ENCODE results near the gene CAMTA1.

Gene CAMTA1

GRCh38 chr1:7642781-7643529 lies 857.7 kb downstream of the CAMTA1 start:
- H3K27ac ChIP-seq, result no peak overlapping the region
- ChIA-PET POLR2A (ENCODE audit: low non-redundant PET) (no interaction called here), CTCF (no interaction called here)
- TF ChIP-seq CTCF (conservative IDR thresholded peaks at IDR 0.05; ENCODE audit: low read depth), result no peak
- no peak for DNase-seq (ENCODE audit: low spot score)

GRCh38 chr1:7643530-7643929 lies 858.3 kb downstream of the CAMTA1 start:
- POLR2A ChIA-PET (ENCODE audit: low non-redundant PET), result no interaction called here
- TF ChIP-seq CTCF (conservative IDR thresholded peaks at IDR 0.05; ENCODE audit: low read depth), result no peak
- no peak for DNase-seq (ENCODE audit: low spot score)
- CTCF ChIA-PET, result interaction anchor here (0.5 kb wide), 1 partner anchor 24 kb away, joined by 4 read pairs; no protein-coding TSS in a partner anchor
- H3K27ac ChIP-seq, result no peak overlapping the region

- TF ChIP-seq CTCF (conservative IDR thresholded peaks at IDR 0.05; ENCODE audit: low read depth), result no peak
- ChIA-PET CTCF (interaction anchor here (0.5 kb wide), 1 partner anchor 24 kb away, joined by 4 read pairs; no protein-coding TSS in a partner anchor), POLR2A (ENCODE audit: low non-redundant PET) (no interaction called here)
- no peak overlapping the region for H3K27ac ChIP-seq
- DNase-seq (ENCODE audit: low spot score), result no peak
Observed at GRCh38 chr1:7644086-7644485, 858.8 kb downstream of the CAMTA1 start.

- ChIA-PET POLR2A (ENCODE audit: low non-redundant PET) (no interaction called here), CTCF (interaction anchor here (0.6 kb wide), 2 partner anchors 560 to 717 kb away, joined by 3 read pairs; no protein-coding TSS in a partner anchor)
- peak overlapping the region; percentile 38 for H3K27ac ChIP-seq
- TF ChIP-seq CTCF (conservative IDR thresholded peaks at IDR 0.05; ENCODE audit: low read depth), result no peak
- peak; percentile 21 for DNase-seq (ENCODE audit: low spot score)
Observed at GRCh38 chr1:7644961-7645750, 859.9 kb downstream of the CAMTA1 start.

- ChIA-PET CTCF (no interaction called here), POLR2A (ENCODE audit: low non-redundant PET) (no interaction called here)
- TF ChIP-seq CTCF (conservative IDR thresholded peaks at IDR 0.05; ENCODE audit: low read depth), result no peak
- DNase-seq (ENCODE audit: low spot score), result no peak
- peak overlapping the region; percentile 38 for H3K27ac ChIP-seq
Observed at GRCh38 chr1:7645751-7646048, 860.4 kb downstream of the CAMTA1 start.

- DNase-seq (ENCODE audit: low spot score), result no peak
- ChIA-PET POLR2A (ENCODE audit: low non-redundant PET) (no interaction called here), CTCF (no interaction called here)
- no peak overlapping the region for H3K27ac ChIP-seq
- TF ChIP-seq CTCF (conservative IDR thresholded peaks at IDR 0.05; ENCODE audit: low read depth), result no peak
Observed at GRCh38 chr1:7646164-7646563, 860.9 kb downstream of the CAMTA1 start.
